Mucosa of rectum (tissue), 2 donors: Measurements from ENCODE around the gene ZNF532.

Experiments
- H3K27ac ChIP-seq, 2 donors: one replicate each; pipeline ENCODE4 v1.7.0; 2013; ENCODE audit warnings: inconsistent platforms in 2 of 2, low read depth in 2 of 2, low read length in 2 of 2
- H3K27me3 ChIP-seq, 2 donors: one replicate each; pipeline ENCODE4 v1.7.0; 2013; ENCODE audit warnings: low read length in 2 of 2; ENCODE audit not compliant: control insufficient read depth in 2 of 2, insufficient read depth in 2 of 2
- H3K36me3 ChIP-seq, 2 donors: one replicate each; pipeline ENCODE4 v1.7.0; 2013; ENCODE audit warnings: low read length in 2 of 2; ENCODE audit not compliant: control insufficient read depth in 2 of 2, insufficient read depth in 2 of 2
- H3K4me1 ChIP-seq, 2 donors: one replicate each; pipeline ENCODE4 v1.7.0; 2013; ENCODE audit warnings: low read length in 2 of 2, mild to moderate bottlenecking in 1 of 2; ENCODE audit not compliant: control insufficient read depth in 2 of 2, insufficient read depth in 2 of 2
- H3K4me3 ChIP-seq, 2 donors: one replicate each; pipeline ENCODE4 v1.7.0; 2013; ENCODE audit warnings: low read length in 2 of 2
- H3K9ac ChIP-seq, 2 donors: one replicate each; pipeline ENCODE4 v1.7.0; 2013; ENCODE audit warnings: low read length in 2 of 2, low read depth in 1 of 2, mild to moderate bottlenecking in 1 of 2
- H3K9me3 ChIP-seq, 2 donors: one replicate each; pipeline ENCODE4 v1.7.0; 2013; ENCODE audit warnings: low read length in 2 of 2; ENCODE audit not compliant: control insufficient read depth in 2 of 2
- donor health status: healthy.
- donor health status: Normal muscosa, but diverticular disease.

Gene ZNF532

GRCh38 chr18:58934933-58935577 is 70.4 kb downstream of the ZNF532 start:
- no peaks in the 10 kb centered on the region for H3K9me3 ChIP-seq
- no peak overlapping the region for H3K9ac ChIP-seq
- H3K27ac ChIP-seq, result no peak overlapping the region
- no peaks in the 10 kb centered on the region for H3K36me3 ChIP-seq
- H3K4me3 ChIP-seq, result no peak overlapping the region
- no peaks in the 10 kb centered on the region for H3K27me3 ChIP-seq
- no peaks in the 10 kb centered on the region for H3K4me1 ChIP-seq

- Histone ChIP-seq H3K27me3 (no peaks in the 10 kb centered on the region), H3K27ac (no peak overlapping the region), H3K36me3 (no peaks in the 10 kb centered on the region), H3K4me1 (no peaks in the 10 kb centered on the region), H3K9ac (no peak overlapping the region), H3K9me3 (no peaks in the 10 kb centered on the region), H3K4me3 (no peak overlapping the region)
Observed at GRCh38 chr18:58937071-58937886, 72.6 kb downstream of the ZNF532 start.

DNA sequence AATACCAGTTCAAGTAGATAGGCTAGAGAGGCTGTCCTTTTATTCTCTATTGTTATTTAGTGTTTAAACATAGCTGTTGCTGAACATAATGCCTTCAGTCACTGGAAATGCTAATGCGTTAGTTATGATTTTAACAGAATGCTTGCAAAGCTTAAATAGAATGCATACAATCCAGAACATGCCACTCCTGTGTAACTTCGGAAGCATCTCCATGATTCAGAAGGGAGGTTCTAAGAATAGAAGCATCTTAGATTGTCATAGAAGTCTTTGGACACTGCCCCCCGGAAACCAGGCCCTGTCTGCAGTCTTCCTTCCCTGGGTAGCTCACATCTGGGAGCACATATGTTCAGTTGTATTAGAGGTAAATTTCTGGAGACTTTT is 73.2 kb downstream of the ZNF532 start:
- H3K4me3 ChIP-seq, result no peak overlapping the region
- H3K36me3 ChIP-seq, result no peaks in the 10 kb centered on the region
- no peaks in the 10 kb centered on the region for H3K4me1 ChIP-seq
- no peaks in the 10 kb centered on the region for H3K27me3 ChIP-seq
- no peak overlapping the region for H3K27ac ChIP-seq
- H3K9ac ChIP-seq, result no peak overlapping the region
- H3K9me3 ChIP-seq, result no peaks in the 10 kb centered on the region

- no peaks in the 10 kb centered on the region for H3K4me1 ChIP-seq
- H3K9me3 ChIP-seq, result no peaks in the 10 kb centered on the region
- no peaks in the 10 kb centered on the region for H3K36me3 ChIP-seq
- no peaks in the 10 kb centered on the region for H3K27me3 ChIP-seq
- H3K9ac ChIP-seq, result no peak overlapping the region
- no peak overlapping the region for H3K4me3 ChIP-seq
- no peak overlapping the region for H3K27ac ChIP-seq
Observed at GRCh38 chr18:58941426-58942099, 76.9 kb downstream of the ZNF532 start.

GRCh38 chr18:58943896-58944295 is 79.2 kb downstream of the ZNF532 start:
- no peak overlapping the region for H3K27ac ChIP-seq

DNA sequence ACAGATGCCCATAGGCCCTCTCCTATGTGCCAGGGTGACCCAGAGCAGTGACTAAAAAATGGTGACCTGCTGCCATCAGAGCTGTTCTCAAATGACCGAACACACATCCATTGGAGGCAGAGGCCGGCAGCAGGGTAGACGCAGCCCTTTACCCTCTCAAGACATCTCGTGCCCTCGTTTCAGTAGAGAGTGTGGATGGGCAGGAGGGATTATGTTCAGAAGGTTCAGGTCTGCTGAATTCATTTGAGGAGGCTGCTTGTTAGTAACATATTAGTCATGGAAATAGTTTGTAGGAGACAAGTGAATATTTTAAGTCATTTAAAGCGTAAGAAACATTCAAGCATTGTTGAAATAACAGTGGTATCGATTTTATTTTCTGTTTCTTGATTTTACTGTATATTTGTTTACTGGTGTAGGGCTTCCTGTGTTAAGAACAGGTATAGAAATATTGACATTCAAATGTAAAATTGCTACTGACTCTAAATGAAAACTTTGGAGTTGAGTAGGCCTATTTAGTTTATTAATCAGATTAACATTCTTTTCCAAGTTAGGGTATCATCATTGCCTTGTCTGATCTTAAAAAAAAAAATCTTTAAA is 82.6 kb downstream of the ZNF532 start:
- Histone ChIP-seq H3K4me1 (no peaks in the 10 kb centered on the region), H3K27ac (peak overlapping the region in 1 of 2 donors; percentile 6), H3K4me3 (no peak overlapping the region), H3K36me3 (no peaks in the 10 kb centered on the region), H3K9ac (no peak overlapping the region), H3K27me3 (no peaks in the 10 kb centered on the region), H3K9me3 (no peaks in the 10 kb centered on the region)

More at GRCh38 chr18:58943896-58944295, 79.2 kb downstream of the ZNF532 start:
- no peak overlapping the region for H3K9ac ChIP-seq
- no peaks in the 10 kb centered on the region for H3K36me3 ChIP-seq
- no peaks in the 10 kb centered on the region for H3K27me3 ChIP-seq
- H3K9me3 ChIP-seq, result no peaks in the 10 kb centered on the region
- H3K4me1 ChIP-seq, result no peaks in the 10 kb centered on the region
- H3K4me3 ChIP-seq, result no peak overlapping the region

DNA sequence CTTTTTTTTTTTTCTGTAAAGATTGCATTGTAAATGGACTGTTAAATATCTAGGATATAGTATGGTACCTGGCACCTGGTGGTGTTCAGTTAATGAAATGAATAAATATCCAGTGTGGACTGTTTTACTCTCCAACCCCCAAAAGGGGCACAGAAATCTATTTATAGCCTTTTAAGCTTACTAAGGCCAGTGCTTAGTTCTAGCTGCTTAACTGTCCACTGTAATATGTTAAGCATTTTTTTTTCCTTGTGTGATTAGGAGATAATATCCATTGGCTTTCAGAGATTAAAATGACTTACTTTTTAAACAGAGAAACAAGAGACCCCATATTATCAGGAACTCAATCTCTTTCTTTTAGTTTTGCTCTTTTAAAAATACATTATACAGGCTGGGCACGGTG is 84.4 kb downstream of the ZNF532 start:
- H3K9ac ChIP-seq, result no peak overlapping the region
- no peaks in the 10 kb centered on the region for H3K27me3 ChIP-seq
- H3K4me1 ChIP-seq, result no peaks in the 10 kb centered on the region
- no peaks in the 10 kb centered on the region for H3K9me3 ChIP-seq
- H3K36me3 ChIP-seq, result no peaks in the 10 kb centered on the region
- H3K27ac ChIP-seq, result no peak overlapping the region
- H3K4me3 ChIP-seq, result no peak overlapping the region

- Histone ChIP-seq H3K4me3 (no peak overlapping the region), H3K9ac (no peak overlapping the region), H3K4me1 (no peaks in the 10 kb centered on the region), H3K9me3 (no peaks in the 10 kb centered on the region), H3K27ac (no peak overlapping the region), H3K36me3 (no peaks in the 10 kb centered on the region), H3K27me3 (no peaks in the 10 kb centered on the region)
Observed at GRCh38 chr18:58951986-58952702, 87.5 kb downstream of the ZNF532 start.

DNA sequence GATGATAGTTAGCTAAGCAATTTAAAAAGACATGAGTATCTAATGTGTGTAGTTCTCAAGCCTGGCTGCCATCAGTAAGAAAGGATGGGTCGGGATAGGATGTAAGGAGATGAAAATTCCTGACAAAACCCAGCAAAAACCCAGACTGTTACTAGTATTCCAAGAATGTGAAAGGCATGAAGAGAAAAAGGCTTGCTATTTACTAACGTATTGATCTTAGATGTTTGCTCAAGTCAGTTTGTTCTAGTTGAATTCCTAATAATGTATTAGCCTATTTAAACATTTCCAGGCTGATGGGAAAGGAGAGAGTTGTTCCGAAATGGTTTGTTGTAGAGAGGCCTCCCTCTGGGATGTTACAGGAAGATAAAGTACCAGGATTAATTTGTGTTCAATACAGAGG is 88.2 kb downstream of the ZNF532 start:
- Histone ChIP-seq H3K27me3 (no peaks in the 10 kb centered on the region), H3K4me3 (no peak overlapping the region), H3K27ac (no peak overlapping the region), H3K9ac (no peak overlapping the region), H3K4me1 (no peaks in the 10 kb centered on the region), H3K36me3 (no peaks in the 10 kb centered on the region), H3K9me3 (no peaks in the 10 kb centered on the region)
